Gastrocnemius medialis (tissue), 4 donors: ENCODE measurements around the gene CXCL13. TPM values are rescaled to one million over a fixed set of nuclear protein-coding genes. Genes with fewer than 3 reads are reported as not detected.

Experiments used
- ATAC-seq, 2 donors: fragments of 150-250 bp; one replicate each; pipeline ENCODE4 v1.9.1; 2016
- DNase-seq, 2 donors: peaks; one replicate each; pipeline ENCODE4 v3.0.0-alpha.2; 2019
- H3K27ac ChIP-seq, 4 donors: fragments of 200-600 bp; sonication (generic); 1 replicate in 1 of 4; 2 replicates in 3 of 4; pipeline ENCODE4 v1.5.1; 2016 to 2018; ENCODE audit warnings: mild to moderate bottlenecking in 2 of 4, moderate library complexity in 1 of 4
- H3K27me3 ChIP-seq, 3 donors: fragments of 200-600 bp; sonication (generic) in 2 of 3; 1 replicate in 1 of 3; 2 replicates in 2 of 3; pipeline versions ENCODE4 v1.5.1 to v1.6.0; 2016 to 2019; ENCODE audit warnings: mild to moderate bottlenecking in 1 of 3, moderate library complexity in 1 of 3
- H3K36me3 ChIP-seq, 2 donors: fragments of 200-600 bp; sonication (generic) in 1 of 2; one replicate each; pipeline ENCODE4 v1.5.1; 2017 to 2018
- H3K4me1 ChIP-seq, 2 donors: fragments of 200-600 bp; sonication (generic) in 1 of 2; one replicate each; pipeline ENCODE4 v1.5.1; 2016 to 2017; ENCODE audit warnings: mild to moderate bottlenecking in 2 of 2
- H3K4me3 ChIP-seq, 4 donors: fragments of 200-600 bp; sonication (generic) in 3 of 4; 1 replicate in 1 of 4; 2 replicates in 3 of 4; pipeline ENCODE4 v1.5.1; 2016 to 2019; ENCODE audit warnings: mild to moderate bottlenecking in 2 of 4
- H3K9me3 ChIP-seq, 3 donors: fragments of 200-600 bp; sonication (generic) in 2 of 3; 1 replicate in 1 of 3; 2 replicates in 2 of 3; pipeline ENCODE4 v1.5.1; 2016 to 2019
- CTCF ChIP-seq, 5 experiments: fragments of 450-650 bp in 3 of 5; fragments of 200-600 bp in 2 of 5; sonication (generic) in 2 of 5; IDR thresholded peaks in 4 of 5; conservative IDR thresholded peaks in 1 of 5; 1 replicate in 4 of 5; 2 replicates in 1 of 5; pipeline ENCODE4 v1.5.1; 2016 to 2019; ENCODE audit warnings: antibody characterized with exemption in 5 of 5, mild to moderate bottlenecking in 3 of 5, moderate library complexity in 3 of 5
- POLR2A ChIP-seq, 2 donors: fragments of 450-650 bp; IDR thresholded peaks; one replicate each; pipeline ENCODE4 v1.6.1; 2017; ENCODE audit warnings: antibody characterized with exemption in 2 of 2, mild to moderate bottlenecking in 2 of 2, moderate library complexity in 2 of 2
- in situ Hi-C, 4 donors: fragments of 200-750 bp; cut with MboI; loops; one replicate each; pipeline versions ENCODE4 v1.15.0 to v1.8.0; 2017; ENCODE audit warnings: low sequenced_read_pairs in 4 of 4
- intact Hi-C: fragments of 100-400 bp; cut with DNase I; formaldehyde crosslinking; loops from one replicate; pipeline ENCODE4 v1.15.1; 2023; ENCODE audit warnings: low total_unique reads
- total RNA-seq, 4 donors: library from RNA; depleted of rRNA; stranded (reverse); fragments of >200 nt; gene quantifications; one replicate each; pipeline versions ENCODE4 v1.1.0 to v1.2.3, GENCODE V29; 2016

The CXCL13 gene
- total RNA-seq, 4 donors from 2014 or later: not detected

DNA sequence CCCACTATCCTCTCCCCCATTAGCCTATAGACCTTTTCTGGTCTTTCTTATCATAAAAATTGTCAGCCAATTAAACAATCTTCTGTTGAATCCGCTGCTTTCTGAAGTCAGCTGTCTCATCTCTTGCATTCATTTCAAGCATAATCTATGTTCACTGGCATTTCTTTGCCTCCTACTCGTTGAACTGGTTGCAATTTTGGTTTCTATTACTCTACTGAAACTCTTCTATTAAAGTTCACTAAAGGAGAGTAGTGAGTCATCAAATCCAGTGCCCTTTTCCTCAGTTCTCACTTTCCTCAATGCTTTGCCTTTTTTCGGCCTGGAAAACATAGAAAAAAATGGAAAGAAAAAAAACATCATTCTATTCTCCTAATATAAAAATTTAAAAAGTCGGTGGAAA, 23.9 kb upstream of the CXCL13 start:
- H3K27ac ChIP-seq: no peak overlapping the region
- in situ Hi-C loops: no loop called here
- no peaks in the 10 kb centered on the region for H3K4me1 ChIP-seq
- no peak for ATAC-seq
- H3K36me3 ChIP-seq: no peaks in the 10 kb centered on the region
- DNase-seq: no peak
- no peak overlapping the region for H3K4me3 ChIP-seq
- intact Hi-C loops: no loop called here
- no peak for TF ChIP-seq CTCF (IDR thresholded peaks at IDR 0.05 in 4 of 5, conservative IDR thresholded peaks at IDR 0.05 in 1 of 5)
- no peak for TF ChIP-seq POLR2A (IDR thresholded peaks at IDR 0.05)
- no peaks in the 10 kb centered on the region for H3K27me3 ChIP-seq
- H3K9me3 ChIP-seq: no peaks in the 10 kb centered on the region

DNA sequence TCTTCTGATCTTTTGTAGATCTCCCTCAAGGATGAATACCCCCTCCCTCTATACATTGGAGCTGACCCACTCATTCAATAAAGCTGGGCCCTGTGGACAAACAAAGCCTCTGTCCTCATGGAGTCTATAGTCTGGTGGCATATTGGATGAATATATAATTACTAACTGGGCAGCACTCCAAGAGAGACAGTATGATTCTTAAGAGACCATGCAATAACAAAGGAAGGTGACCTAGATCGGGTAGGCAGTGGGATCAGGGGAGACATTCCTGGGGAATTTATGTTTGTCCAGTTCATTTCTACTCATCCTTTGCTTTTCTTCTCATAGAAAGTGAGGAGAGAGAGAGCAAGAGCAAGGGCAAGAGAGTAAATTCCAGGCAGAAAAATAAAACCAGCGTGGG, 23.5 kb upstream of the CXCL13 start:
- in situ Hi-C loops: no loop called here

GRCh38 chr4:77582711-77583110, 22.9 kb upstream of the CXCL13 start:
- Histone ChIP-seq H3K36me3 (no peaks in the 10 kb centered on the region), H3K27me3 (no peaks in the 10 kb centered on the region), H3K4me3 (no peak overlapping the region), H3K9me3 (no peaks in the 10 kb centered on the region), H3K4me1 (no peaks in the 10 kb centered on the region), H3K27ac (no peak overlapping the region)
- ATAC-seq (no peak), DNase-seq (no peak)
- TF ChIP-seq CTCF (IDR thresholded peaks at IDR 0.05 in 4 of 5, conservative IDR thresholded peaks at IDR 0.05 in 1 of 5) (no peak), POLR2A (IDR thresholded peaks at IDR 0.05) (no peak)
- in situ Hi-C loops: no loop called here
- intact Hi-C loops: no loop called here

More for the DNA sequence above, 23.5 kb upstream of the CXCL13 start:
- H3K27ac ChIP-seq: no peak overlapping the region
- no peaks in the 10 kb centered on the region for H3K36me3 ChIP-seq
- H3K4me1 ChIP-seq: no peaks in the 10 kb centered on the region
- no peaks in the 10 kb centered on the region for H3K27me3 ChIP-seq
- no peak for DNase-seq
- no peak for ATAC-seq
- no peaks in the 10 kb centered on the region for H3K9me3 ChIP-seq
- TF ChIP-seq CTCF (IDR thresholded peaks at IDR 0.05 in 4 of 5, conservative IDR thresholded peaks at IDR 0.05 in 1 of 5) (no peak), POLR2A (IDR thresholded peaks at IDR 0.05) (no peak)
- intact Hi-C loops: no loop called here
- no peak overlapping the region for H3K4me3 ChIP-seq

GRCh38 chr4:77586951-77587383, 18.7 kb upstream of the CXCL13 start:
- H3K36me3 ChIP-seq: no peaks in the 10 kb centered on the region
- H3K9me3 ChIP-seq: no peaks in the 10 kb centered on the region
- intact Hi-C loops: no loop called here
- in situ Hi-C loops: no loop called here
- TF ChIP-seq CTCF (IDR thresholded peaks at IDR 0.05 in 4 of 5, conservative IDR thresholded peaks at IDR 0.05 in 1 of 5): no peak
- TF ChIP-seq POLR2A (IDR thresholded peaks at IDR 0.05): no peak
- H3K4me1 ChIP-seq: no peaks in the 10 kb centered on the region
- DNase-seq (no peak), ATAC-seq (no peak)
- H3K27me3 ChIP-seq: no peaks in the 10 kb centered on the region
- H3K27ac ChIP-seq: no peak overlapping the region
- no peak overlapping the region for H3K4me3 ChIP-seq

GRCh38 chr4:77590482-77590881, 15.1 kb upstream of the CXCL13 start:
- H3K36me3 ChIP-seq: no peaks in the 10 kb centered on the region
- intact Hi-C loops (no loop called here), in situ Hi-C loops (loop anchor here in 1 of 4 donors (10.0 kb wide), 1 partner anchor 196 kb away; no protein-coding TSS in a partner anchor)
- H3K27me3 ChIP-seq: no peaks in the 10 kb centered on the region
- no peaks in the 10 kb centered on the region for H3K4me1 ChIP-seq
- ATAC-seq: no peak
- DNase-seq: no peak
- H3K4me3 ChIP-seq: no peak overlapping the region
- no peak for TF ChIP-seq POLR2A (IDR thresholded peaks at IDR 0.05)
- TF ChIP-seq CTCF (IDR thresholded peaks at IDR 0.05 in 4 of 5, conservative IDR thresholded peaks at IDR 0.05 in 1 of 5): no peak
- H3K9me3 ChIP-seq: no peaks in the 10 kb centered on the region
- H3K27ac ChIP-seq: no peak overlapping the region
